Stomach smooth muscle (tissue), 2 donors: Measurements from ENCODE around the gene UQCC2.

ENCODE experiments used
- H3K27ac ChIP-seq: one replicate; pipeline ENCODE4 v1.7.0; 2013; ENCODE audit warnings: mild to moderate bottlenecking, low read length, inconsistent platforms
- H3K27me3 ChIP-seq, 2 donors: one replicate each; pipeline ENCODE4 v1.7.0; 2013; ENCODE audit warnings: low read length in 2 of 2; ENCODE audit not compliant: insufficient read depth in 2 of 2, control insufficient read depth in 1 of 2
- H3K36me3 ChIP-seq, 2 donors: one replicate each; pipeline ENCODE4 v1.7.0; 2013; ENCODE audit warnings: low read length in 2 of 2; ENCODE audit not compliant: control insufficient read depth in 2 of 2, insufficient read depth in 2 of 2
- H3K4me1 ChIP-seq: one replicate; pipeline ENCODE4 v1.7.0; 2013; ENCODE audit warnings: low read length; ENCODE audit not compliant: control insufficient read depth, insufficient read depth
- H3K4me3 ChIP-seq, 2 donors: one replicate each; pipeline ENCODE4 v1.7.0; 2013; ENCODE audit warnings: low read length in 2 of 2
- H3K9ac ChIP-seq, 2 donors: one replicate each; pipeline ENCODE4 v1.7.0; 2013; ENCODE audit warnings: low read length in 2 of 2, mild to moderate bottlenecking in 1 of 2
- H3K9me3 ChIP-seq, 2 donors: one replicate each; pipeline ENCODE4 v1.7.0; 2013; ENCODE audit warnings: low read length in 2 of 2; ENCODE audit not compliant: control insufficient read depth in 2 of 2
- donor health status: healthy.
- donor health status: Pancreatic carcinoma.

The UQCC2 gene

GRCh38 chr6:33711140-33712129, at the start of gene UQCC2:
UQCC2 (minus strand) TSS chr6:33711700; CDS start chr6:33711686, 14 bp downstream.
- no peaks in the 10 kb centered on the region for H3K27me3 ChIP-seq
- no peaks in the 10 kb centered on the region for H3K9me3 ChIP-seq
- H3K9ac ChIP-seq: peak within 1 kb of the TSS; percentile 84 to 86
- H3K36me3 ChIP-seq: peaks cover 4 to 8% of the 10 kb centered on the region in 2 donors
- H3K4me3 ChIP-seq: peak within 1 kb of the TSS; percentile 82 to 94
- H3K27ac ChIP-seq: peak within 1 kb of the TSS; percentile 82
- H3K4me1 ChIP-seq: peaks cover 16% of the 10 kb centered on the region

GRCh38 chr6:33759887-33760629, 48.6 kb upstream of the UQCC2 start:
- no peaks in the 10 kb centered on the region for H3K9me3 ChIP-seq
- peaks cover 4% of the 10 kb centered on the region for H3K4me1 ChIP-seq

GRCh38 chr6:33758815-33759216, 47.3 kb upstream of the UQCC2 start:
- Histone ChIP-seq H3K4me1 (peaks cover 4% of the 10 kb centered on the region), H3K27me3 (peaks cover 0 to 2% of the 10 kb centered on the region in 2 donors), H3K4me3 (no peak overlapping the region), H3K27ac (no peak overlapping the region), H3K9me3 (no peaks in the 10 kb centered on the region), H3K9ac (no peak overlapping the region), H3K36me3 (no peaks in the 10 kb centered on the region)

More at GRCh38 chr6:33759887-33760629, 48.6 kb upstream of the UQCC2 start:
- Histone ChIP-seq H3K27me3 (peaks cover 0 to under 1% of the 10 kb centered on the region in 2 donors), H3K27ac (no peak overlapping the region), H3K4me3 (no peak overlapping the region), H3K36me3 (no peaks in the 10 kb centered on the region), H3K9ac (no peak overlapping the region)

- H3K36me3 ChIP-seq: no peaks in the 10 kb centered on the region
- no peak overlapping the region for H3K9ac ChIP-seq
- H3K27ac ChIP-seq: no peak overlapping the region
- peaks cover 0 to 2% of the 10 kb centered on the region in 2 donors for H3K27me3 ChIP-seq
- no peak overlapping the region for H3K4me3 ChIP-seq
- H3K9me3 ChIP-seq: no peaks in the 10 kb centered on the region
- H3K4me1 ChIP-seq: peaks cover 4% of the 10 kb centered on the region
Observed at GRCh38 chr6:33757906-33758305, 46.4 kb upstream of the UQCC2 start.

DNA sequence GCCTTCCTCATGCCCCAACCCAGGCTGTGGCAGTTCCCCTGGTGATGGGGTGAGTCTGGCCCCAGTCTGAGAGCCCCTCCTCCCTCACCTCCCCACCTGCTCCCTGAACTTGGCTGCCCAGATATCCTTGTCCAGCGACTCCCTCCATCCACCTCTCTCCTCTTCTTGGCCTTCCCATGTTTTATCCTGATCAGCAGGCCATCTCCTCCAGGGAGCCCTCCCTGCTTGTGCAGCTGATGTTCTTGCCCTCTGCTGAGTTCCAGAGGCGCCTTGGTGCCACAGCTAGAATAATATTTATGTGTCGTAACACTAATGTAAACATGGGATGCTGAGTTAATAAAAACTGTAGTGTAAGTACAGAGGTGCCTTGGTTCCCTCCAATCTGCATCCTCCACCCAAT, 45.6 kb upstream of the UQCC2 start:
- H3K36me3 ChIP-seq: no peaks in the 10 kb centered on the region
- no peak overlapping the region for H3K27ac ChIP-seq
- H3K9ac ChIP-seq: no peak overlapping the region
- no peak overlapping the region for H3K4me3 ChIP-seq
- H3K4me1 ChIP-seq: peaks cover 6% of the 10 kb centered on the region
- no peaks in the 10 kb centered on the region for H3K9me3 ChIP-seq
- peaks cover 0 to 2% of the 10 kb centered on the region in 2 donors for H3K27me3 ChIP-seq

- no peaks in the 10 kb centered on the region for H3K36me3 ChIP-seq
- peaks cover 0 to 2% of the 10 kb centered on the region in 2 donors for H3K27me3 ChIP-seq
- H3K9ac ChIP-seq: no peak overlapping the region
- H3K27ac ChIP-seq: no peak overlapping the region
- peaks cover 6% of the 10 kb centered on the region for H3K4me1 ChIP-seq
- H3K9me3 ChIP-seq: no peaks in the 10 kb centered on the region
- no peak overlapping the region for H3K4me3 ChIP-seq
Observed at GRCh38 chr6:33756211-33756954, 44.9 kb upstream of the UQCC2 start.

- Histone ChIP-seq H3K27ac (no peak overlapping the region), H3K9me3 (no peaks in the 10 kb centered on the region), H3K9ac (no peak overlapping the region), H3K36me3 (no peaks in the 10 kb centered on the region), H3K4me3 (no peak overlapping the region), H3K27me3 (peaks cover 0 to 2% of the 10 kb centered on the region in 2 donors), H3K4me1 (peaks cover 6% of the 10 kb centered on the region)
Observed at GRCh38 chr6:33755070-33755869, 43.8 kb upstream of the UQCC2 start.

GRCh38 chr6:33754222-33754621, 42.7 kb upstream of the UQCC2 start:
- Histone ChIP-seq H3K4me1 (peaks cover 6% of the 10 kb centered on the region), H3K27me3 (peaks cover 0 to 2% of the 10 kb centered on the region in 2 donors), H3K36me3 (no peaks in the 10 kb centered on the region), H3K4me3 (no peak overlapping the region), H3K9ac (no peak overlapping the region), H3K27ac (no peak overlapping the region), H3K9me3 (no peaks in the 10 kb centered on the region)

GRCh38 chr6:33752646-33753015, 41.1 kb upstream of the UQCC2 start:
- no peak overlapping the region for H3K9ac ChIP-seq
- H3K9me3 ChIP-seq: no peaks in the 10 kb centered on the region
- no peak overlapping the region for H3K27ac ChIP-seq
- peaks cover 2 to 5% of the 10 kb centered on the region in 2 donors for H3K27me3 ChIP-seq
- no peak overlapping the region for H3K4me3 ChIP-seq
- H3K36me3 ChIP-seq: no peaks in the 10 kb centered on the region
- H3K4me1 ChIP-seq: peaks cover 6% of the 10 kb centered on the region
